22Rv1 (cell line): ENCODE data around the gene FAM117B.

Source experiments
- ZFX ChIP-seq: fragments of 450-650 bp; IDR thresholded peaks from 2 replicates; pipeline ENCODE4 v1.6.1; 2017; ENCODE audit warnings: antibody characterized with exemption, borderline replicate concordance
- TF ChIP-seq, protein P1 (sequence below): fragments of 450-650 bp; IDR thresholded peaks from 2 replicates; pipeline ENCODE4 v1.5.1; 2017; ENCODE audit warnings: mild to moderate bottlenecking

DNA sequence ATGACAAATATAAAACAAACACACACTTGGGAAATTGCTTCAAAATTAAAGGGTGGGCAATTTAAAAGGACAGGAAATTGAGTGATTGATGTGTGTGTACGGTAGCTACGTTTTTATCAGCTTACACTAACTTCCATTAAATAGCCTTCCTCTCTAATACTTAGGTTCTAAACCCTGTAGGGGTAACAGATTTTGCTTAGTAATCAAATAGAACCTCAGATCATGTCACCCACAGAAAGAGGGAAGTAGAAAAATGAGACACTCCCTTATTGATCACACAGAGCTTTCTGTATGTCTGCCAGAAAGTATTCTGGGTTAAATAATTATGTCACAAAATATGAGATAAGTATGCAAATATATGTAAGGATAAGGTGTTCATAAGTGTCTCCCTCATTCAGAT, 143.4 kb downstream of the FAM117B start:
- TF ChIP-seq, protein P1, sequence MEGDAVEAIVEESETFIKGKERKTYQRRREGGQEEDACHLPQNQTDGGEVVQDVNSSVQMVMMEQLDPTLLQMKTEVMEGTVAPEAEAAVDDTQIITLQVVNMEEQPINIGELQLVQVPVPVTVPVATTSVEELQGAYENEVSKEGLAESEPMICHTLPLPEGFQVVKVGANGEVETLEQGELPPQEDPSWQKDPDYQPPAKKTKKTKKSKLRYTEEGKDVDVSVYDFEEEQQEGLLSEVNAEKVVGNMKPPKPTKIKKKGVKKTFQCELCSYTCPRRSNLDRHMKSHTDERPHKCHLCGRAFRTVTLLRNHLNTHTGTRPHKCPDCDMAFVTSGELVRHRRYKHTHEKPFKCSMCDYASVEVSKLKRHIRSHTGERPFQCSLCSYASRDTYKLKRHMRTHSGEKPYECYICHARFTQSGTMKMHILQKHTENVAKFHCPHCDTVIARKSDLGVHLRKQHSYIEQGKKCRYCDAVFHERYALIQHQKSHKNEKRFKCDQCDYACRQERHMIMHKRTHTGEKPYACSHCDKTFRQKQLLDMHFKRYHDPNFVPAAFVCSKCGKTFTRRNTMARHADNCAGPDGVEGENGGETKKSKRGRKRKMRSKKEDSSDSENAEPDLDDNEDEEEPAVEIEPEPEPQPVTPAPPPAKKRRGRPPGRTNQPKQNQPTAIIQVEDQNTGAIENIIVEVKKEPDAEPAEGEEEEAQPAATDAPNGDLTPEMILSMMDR, result no peak
- no peak for TF ChIP-seq ZFX
